Measurements from ENCODE around the gene GTF3C5. TPM values are rescaled to one million over a fixed set of nuclear protein-coding genes. Genes with fewer than 3 reads are reported as not detected.
"Not testable (repeated sequence)": the region's sequence is repeated elsewhere in the genome, so short reads cannot be mapped to it uniquely, and the experiment has no call there.

The GTF3C5 gene
- total RNA-seq, 2 donors from 2014 or later, result 63.1 to 97.2 TPM

DNA sequence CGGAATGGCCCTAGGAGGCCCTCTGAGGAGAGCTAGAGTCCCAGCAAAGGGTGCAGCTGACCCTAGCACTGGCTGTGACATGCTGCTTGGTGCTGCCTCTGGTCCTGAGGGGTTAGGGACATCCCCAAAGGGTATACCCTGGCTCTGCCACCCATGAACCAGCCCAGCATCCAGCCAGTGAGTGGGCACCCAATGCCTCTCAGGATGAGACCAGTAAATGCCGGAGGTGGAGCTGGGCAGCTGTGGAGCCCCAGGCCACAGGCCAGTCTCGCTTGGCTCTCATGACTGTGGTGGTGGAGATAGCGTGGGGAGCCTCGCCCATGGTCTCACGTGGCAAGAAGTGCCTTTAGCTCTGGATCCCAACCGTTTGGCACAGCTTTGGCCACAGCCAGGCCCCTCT lies 27.3 kb downstream of the GTF3C5 start:
- Histone ChIP-seq H3K4me1 (replicated peaks) (no peaks in the 10 kb centered on the region), H3K27me3 (replicated peaks; ENCODE audit: insufficient read depth) (no peaks in the 10 kb centered on the region), H3K4me3 (no peak overlapping the region), H3K27ac (no peak overlapping the region), H3K9me3 (no peaks in the 10 kb centered on the region), H3K36me3 (peaks cover 0 to 10% of the 10 kb centered on the region in 2 donors)
- WGBS, result 70% methylated on average over 7 of the region's 7 CpGs
- TF ChIP-seq, protein P1, sequence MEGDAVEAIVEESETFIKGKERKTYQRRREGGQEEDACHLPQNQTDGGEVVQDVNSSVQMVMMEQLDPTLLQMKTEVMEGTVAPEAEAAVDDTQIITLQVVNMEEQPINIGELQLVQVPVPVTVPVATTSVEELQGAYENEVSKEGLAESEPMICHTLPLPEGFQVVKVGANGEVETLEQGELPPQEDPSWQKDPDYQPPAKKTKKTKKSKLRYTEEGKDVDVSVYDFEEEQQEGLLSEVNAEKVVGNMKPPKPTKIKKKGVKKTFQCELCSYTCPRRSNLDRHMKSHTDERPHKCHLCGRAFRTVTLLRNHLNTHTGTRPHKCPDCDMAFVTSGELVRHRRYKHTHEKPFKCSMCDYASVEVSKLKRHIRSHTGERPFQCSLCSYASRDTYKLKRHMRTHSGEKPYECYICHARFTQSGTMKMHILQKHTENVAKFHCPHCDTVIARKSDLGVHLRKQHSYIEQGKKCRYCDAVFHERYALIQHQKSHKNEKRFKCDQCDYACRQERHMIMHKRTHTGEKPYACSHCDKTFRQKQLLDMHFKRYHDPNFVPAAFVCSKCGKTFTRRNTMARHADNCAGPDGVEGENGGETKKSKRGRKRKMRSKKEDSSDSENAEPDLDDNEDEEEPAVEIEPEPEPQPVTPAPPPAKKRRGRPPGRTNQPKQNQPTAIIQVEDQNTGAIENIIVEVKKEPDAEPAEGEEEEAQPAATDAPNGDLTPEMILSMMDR (IDR thresholded peaks at IDR 0.05), result no peak
- TF ChIP-seq POLR2A (IDR thresholded peaks at IDR 0.05) (no peak), POLR2AphosphoS5 (IDR thresholded peaks at IDR 0.05) (no peak)
- intact Hi-C loops (cut with DNase I), result no loop called here
- no peak for DNase-seq (ENCODE audit: low spot score)

DNA sequence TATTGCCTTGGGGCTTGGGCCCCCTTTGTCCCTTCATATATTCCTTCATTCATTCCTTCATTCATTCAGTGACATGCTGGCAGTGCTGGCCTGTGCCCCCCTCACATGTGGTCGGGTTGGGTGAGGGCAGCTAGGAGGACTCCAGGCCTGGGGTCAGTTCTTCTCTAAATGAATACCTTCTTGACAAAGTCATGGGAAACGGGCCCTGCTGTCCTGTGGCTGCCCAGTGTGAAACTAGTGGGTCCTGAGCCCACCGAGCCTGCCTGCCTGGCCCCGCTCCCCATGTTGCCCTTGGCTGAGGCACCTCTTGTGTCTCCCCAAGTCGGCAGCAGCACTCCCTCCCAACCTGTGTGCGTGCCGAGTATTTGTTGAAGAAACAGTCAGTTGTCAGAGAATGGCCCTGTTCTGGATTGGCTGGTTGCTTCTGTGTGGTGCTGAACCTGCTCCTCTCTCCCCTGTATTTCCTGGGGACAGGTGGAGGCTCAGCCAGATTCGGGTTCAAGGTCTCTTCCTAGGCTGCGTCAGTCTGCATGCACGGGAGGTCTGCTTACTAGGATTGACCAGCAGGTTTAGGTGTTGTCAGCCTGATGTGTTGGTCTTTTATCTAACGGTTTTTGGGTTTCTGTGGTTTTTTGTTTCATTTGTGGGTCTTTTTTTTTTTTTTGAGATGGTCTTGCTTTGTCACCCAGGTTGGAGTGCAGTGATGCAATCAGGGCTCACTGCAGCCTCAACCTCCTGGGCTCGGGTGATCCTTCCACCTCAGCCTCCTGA lies 27.9 kb downstream of the GTF3C5 start:
- DNase-seq (ENCODE audit: low spot score), result no peak
- no peaks in the 10 kb centered on the region for H3K27me3 ChIP-seq (replicated peaks; ENCODE audit: insufficient read depth)
- no peaks in the 10 kb centered on the region for H3K9me3 ChIP-seq
- intact Hi-C loops (cut with DNase I), result no loop called here
- WGBS, result 69% methylated on average over 12 of the region's 12 CpGs
- peaks cover 0 to 10% of the 10 kb centered on the region in 2 donors for H3K36me3 ChIP-seq
- TF ChIP-seq, protein P1 (IDR thresholded peaks at IDR 0.05), result no peak
- H3K4me1 ChIP-seq (replicated peaks), result no peaks in the 10 kb centered on the region
- H3K4me3 ChIP-seq, result no peak overlapping the region
- H3K27ac ChIP-seq, result no peak overlapping the region

DNA sequence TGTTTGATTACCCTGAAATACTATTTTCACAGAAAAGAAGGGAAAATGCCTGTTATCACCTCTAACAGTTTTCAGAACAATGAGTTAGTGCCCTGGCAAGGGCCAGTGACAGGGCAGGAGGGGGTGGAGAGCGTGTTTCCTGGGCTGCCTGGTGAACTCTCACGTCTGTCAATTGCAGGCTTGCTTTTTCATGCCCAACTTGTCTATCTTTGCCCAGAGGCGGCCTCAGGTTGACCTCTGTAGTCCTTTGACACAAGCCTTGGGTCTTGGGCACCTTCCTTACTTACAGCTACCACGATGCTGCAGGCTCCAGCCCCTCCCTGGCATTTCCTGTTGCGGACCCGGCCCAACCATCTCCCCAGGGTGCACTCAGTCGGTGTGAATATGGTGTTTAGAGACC lies 28.8 kb downstream of the GTF3C5 start:
- Histone ChIP-seq H3K4me3 (no peak overlapping the region), H3K27me3 (replicated peaks; ENCODE audit: insufficient read depth) (no peaks in the 10 kb centered on the region), H3K9me3 (no peaks in the 10 kb centered on the region), H3K4me1 (replicated peaks) (no peaks in the 10 kb centered on the region), H3K36me3 (peaks cover 0 to 3% of the 10 kb centered on the region in 2 donors), H3K27ac (no peak overlapping the region)
- DNase-seq (ENCODE audit: low spot score), result no peak
- TF ChIP-seq, protein P1 (IDR thresholded peaks at IDR 0.05), result no peak
- TF ChIP-seq POLR2AphosphoS5 (IDR thresholded peaks at IDR 0.05), result no peak
- no peak for TF ChIP-seq POLR2A (IDR thresholded peaks at IDR 0.05)
- WGBS, result 48% methylated on average over 7 of the region's 7 CpGs
- intact Hi-C loops (cut with DNase I), result no loop called here

DNA sequence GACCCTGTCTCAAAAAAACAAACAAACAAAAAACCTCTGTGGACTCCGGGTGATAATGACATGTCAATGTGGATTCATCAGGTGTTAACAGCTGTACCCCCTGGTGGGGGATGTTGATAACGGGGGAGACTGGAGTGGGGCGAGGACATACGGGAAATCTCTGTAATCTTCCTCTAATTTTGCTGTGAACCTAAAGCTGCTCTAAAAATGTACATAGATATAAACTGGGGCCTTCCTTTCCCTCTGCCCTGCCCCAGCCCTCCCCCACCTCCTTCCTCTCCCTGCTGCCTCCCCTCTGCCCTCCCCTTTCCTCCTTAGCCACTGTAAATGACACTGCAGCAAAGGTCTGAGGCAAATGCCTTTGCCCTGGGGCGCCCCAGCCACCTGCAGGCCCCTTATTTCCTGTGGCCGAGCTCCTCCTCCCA lies 29.6 kb downstream of the GTF3C5 start:
- Histone ChIP-seq H3K4me3 (no peak overlapping the region), H3K27ac (no peak overlapping the region), H3K27me3 (replicated peaks; ENCODE audit: insufficient read depth) (no peaks in the 10 kb centered on the region), H3K36me3 (no peaks in the 10 kb centered on the region), H3K9me3 (no peaks in the 10 kb centered on the region), H3K4me1 (replicated peaks) (no peaks in the 10 kb centered on the region)
- 57% methylated on average over 6 of the region's 6 CpGs for WGBS
- TF ChIP-seq, protein P1 (IDR thresholded peaks at IDR 0.05), result no peak
- TF ChIP-seq POLR2A (IDR thresholded peaks at IDR 0.05) (no peak), POLR2AphosphoS5 (IDR thresholded peaks at IDR 0.05) (no peak)
- DNase-seq (ENCODE audit: low spot score), result no peak
- intact Hi-C loops (cut with DNase I), result no loop called here

DNA sequence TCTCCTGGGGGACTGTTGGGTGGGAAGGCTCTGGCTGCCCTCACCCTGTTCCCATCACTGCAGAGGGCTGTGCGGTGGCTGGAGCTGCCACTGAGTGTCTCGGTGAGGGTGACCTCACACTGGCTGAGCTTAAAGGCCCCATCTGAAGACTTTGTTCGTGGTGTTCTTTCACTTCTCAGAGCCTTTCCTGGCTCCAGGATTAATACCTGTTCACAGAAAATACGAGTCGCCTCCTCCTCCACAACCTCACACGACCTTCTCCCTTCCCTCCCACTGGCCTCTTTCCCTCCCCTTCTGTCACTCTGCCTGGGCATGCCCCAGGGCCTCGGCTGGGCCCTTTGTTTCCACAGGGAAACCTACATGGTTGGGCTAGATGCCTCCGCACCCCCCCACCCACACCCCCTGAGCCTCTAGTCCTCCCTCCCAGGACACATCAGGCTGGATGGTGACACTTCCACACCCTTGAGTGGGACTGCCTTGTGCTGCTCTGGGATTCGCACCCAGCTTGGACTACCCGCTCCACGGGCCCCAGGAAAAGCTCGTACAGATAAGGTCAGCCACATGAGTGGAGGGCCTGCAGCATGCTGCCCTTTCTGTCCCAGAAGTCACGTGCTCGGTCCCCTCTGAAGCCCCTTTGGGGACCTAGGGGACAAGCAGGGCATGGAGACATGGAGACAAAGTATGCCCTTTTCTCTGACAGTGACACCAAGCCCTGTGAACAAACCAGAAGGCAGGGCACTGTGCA lies 30.4 kb downstream of the GTF3C5 start:
- WGBS, result 25% methylated on average over 14 of the region's 14 CpGs

DNA sequence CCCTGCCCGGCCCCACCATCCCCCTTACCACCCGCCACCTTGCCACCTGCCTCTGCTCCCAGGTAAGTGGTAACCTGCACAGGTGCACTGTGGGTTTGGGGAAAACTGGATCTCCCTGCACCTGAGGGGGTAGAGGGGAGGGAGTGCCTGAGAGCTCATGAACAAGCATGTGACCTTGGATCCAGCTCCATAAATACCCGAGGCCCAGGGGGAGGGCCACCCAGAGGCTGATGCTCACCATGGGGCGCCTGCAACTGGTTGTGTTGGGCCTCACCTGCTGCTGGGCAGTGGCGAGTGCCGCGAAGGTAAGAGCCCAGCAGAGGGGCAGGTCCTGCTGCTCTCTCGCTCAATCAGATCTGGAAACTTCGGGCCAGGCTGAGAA lies 31.0 kb downstream of the GTF3C5 start, which contains the start of gene CEL:
Gene CEL (plus strand): TSS at position 218 of the 382 bp plus-strand sequence. CDS start 22 bp downstream, at position 240.
- H3K9me3 ChIP-seq; H3K4me3 ChIP-seq; H3K4me1 ChIP-seq (replicated peaks); H3K36me3 ChIP-seq; intact Hi-C loops (cut with DNase I); H3K27me3 ChIP-seq (replicated peaks; ENCODE audit: insufficient read depth); DNase-seq (ENCODE audit: low spot score): not testable (repeated sequence)
- peak within 1 kb of the TSS in 1 of 2 donors; percentile 58 for H3K27ac ChIP-seq
- 61% methylated on average over 5 of the region's 9 CpGs for WGBS

More for the DNA sequence above, 30.4 kb downstream of the GTF3C5 start:
- DNase-seq (ENCODE audit: low spot score); intact Hi-C loops (cut with DNase I); H3K36me3 ChIP-seq; H3K27me3 ChIP-seq (replicated peaks; ENCODE audit: insufficient read depth); H3K4me3 ChIP-seq; H3K4me1 ChIP-seq (replicated peaks); H3K9me3 ChIP-seq: not testable (repeated sequence)
- peak overlapping the region in 1 of 2 donors; percentile 58 for H3K27ac ChIP-seq

DNA sequence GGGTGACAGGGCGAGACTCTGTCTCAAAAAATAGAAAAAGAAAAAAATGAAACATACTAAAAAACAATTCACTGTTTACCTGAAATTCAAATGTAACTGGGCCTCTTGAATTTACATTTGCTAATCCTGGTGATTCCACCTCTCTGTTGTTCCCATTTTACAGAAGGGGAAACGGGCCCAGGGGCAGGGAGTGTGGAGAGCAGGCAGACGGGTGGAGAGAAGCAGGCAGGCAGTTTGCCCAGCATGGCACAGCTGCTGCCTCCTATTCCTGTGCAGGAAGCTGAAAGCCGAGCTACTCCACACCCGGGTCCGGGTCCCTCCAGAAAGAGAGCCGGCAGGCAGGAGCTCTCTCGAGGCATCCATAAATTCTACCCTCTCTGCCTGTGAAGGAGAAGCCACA lies 31.8 kb downstream of the GTF3C5 start:
- WGBS, result 53% methylated on average over 6 of the region's 8 CpGs
- H3K9me3 ChIP-seq; intact Hi-C loops (cut with DNase I); H3K4me3 ChIP-seq; H3K4me1 ChIP-seq (replicated peaks); H3K27ac ChIP-seq; H3K36me3 ChIP-seq; H3K27me3 ChIP-seq (replicated peaks; ENCODE audit: insufficient read depth); DNase-seq (ENCODE audit: low spot score): not testable (repeated sequence)

Data from prostate gland (tissue), 2 donors.